Ramos (cell line): Measurements from ENCODE around the gene MANF.

Experiments
- in situ Hi-C: fragments of 300-500 bp; cut with MboI; formaldehyde crosslinking; loops from one replicate; pipeline ENCODE4 v1.14.3; 2022; ENCODE audit warnings: low sequenced_read_pairs; ENCODE audit not compliant: unreplicated experiment

Gene MANF

GRCh38 chr3:51408813-51409212 is 23.7 kb downstream of the MANF start:
- in situ Hi-C loops, result no loop called here

DNA sequence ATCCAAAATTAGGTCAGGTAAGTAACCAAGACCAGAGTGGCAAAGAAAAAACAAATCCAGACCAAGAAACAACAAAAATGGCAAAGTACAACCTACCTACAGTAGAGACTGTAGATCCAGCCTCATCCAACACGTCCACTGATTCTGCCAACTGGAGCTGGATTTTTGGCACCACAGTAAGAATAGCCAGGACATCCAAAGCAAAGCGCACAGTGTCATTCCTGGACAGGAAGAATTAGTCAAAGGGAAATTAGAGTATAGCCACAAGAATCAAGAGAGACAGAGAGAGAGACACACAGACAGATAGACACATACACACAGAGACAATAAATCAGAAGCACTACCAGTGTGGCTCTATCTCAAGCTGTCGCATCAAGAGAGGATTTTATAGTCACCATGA is 37.1 kb downstream of the MANF start:
- in situ Hi-C loops, result no loop called here

GRCh38 chr3:51426921-51427320 is 41.8 kb downstream of the MANF start:
- in situ Hi-C loops, result no loop called here

DNA sequence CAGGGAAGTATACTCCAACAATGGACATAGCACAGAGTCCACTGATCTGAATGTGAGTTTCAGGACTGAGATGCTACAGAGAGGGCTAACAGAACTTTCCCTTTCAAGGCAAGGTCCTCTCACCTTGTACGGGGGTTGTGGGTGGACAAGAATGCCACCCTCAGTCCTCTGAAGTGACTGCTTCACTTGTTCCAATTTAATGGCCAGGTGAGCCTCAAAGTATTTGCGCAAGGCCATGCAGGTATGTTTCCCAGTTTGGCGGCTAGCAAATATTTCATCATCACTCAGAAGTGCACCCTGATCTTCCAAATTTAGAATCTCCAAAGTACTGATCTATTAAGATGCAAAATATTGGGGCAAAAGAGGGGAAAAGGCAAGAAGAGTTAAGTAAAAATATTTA is 44.0 kb downstream of the MANF start:
- in situ Hi-C loops, result no loop called here

DNA sequence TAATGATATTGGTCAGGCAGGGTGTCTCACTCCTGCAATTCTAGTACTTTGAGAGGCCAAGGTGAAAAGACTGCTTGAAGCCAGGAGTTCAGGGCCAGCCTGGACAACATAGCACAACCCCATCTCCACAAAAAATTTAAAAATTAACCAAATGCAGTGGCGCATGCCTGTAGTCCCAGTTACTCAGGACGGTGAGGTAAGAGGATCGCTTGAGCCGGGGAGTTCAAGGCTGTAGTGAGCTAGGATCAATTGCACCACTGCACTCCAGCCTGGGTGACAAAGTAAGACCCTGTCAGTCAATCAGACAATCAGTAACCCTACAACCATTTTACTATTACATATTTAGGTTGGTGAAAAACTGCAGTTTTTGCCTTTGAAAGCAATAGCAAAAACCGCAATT is 49.0 kb downstream of the MANF start:
- in situ Hi-C loops, result no loop called here

DNA sequence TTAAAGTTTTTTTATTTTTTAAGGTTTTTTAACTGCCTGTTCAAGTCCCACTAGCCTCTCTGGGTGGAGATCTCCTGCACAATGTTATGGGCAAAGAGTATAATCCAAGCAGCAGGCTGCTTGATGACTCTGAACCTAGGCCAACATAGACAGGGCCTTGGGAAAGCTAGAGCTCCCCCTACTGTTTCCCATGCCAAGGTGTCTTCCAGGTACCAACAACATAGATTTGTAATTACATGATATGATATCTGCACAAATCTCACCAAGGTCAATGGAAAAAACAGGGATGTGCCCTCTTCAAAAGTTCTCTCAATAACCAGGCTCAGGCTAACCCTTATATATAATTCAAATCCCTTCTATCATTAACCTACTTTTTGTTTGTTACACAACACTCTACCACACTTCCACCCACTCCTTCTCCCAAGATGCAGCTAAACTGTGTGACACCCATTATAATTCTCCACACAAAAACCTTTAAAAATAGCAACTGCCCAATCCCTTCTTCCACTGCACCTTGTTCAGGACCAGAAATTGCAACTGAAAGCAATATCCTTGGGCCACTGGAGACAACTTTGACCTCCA is 49.7 kb downstream of the MANF start:
- in situ Hi-C loops, result no loop called here

GRCh38 chr3:51436998-51437639 is 52.0 kb downstream of the MANF start:
- in situ Hi-C loops, result no loop called here
